GM15510 (cell line): ENCODE data around the gene CABLES2.

Source experiments
- POLR2A ChIP-seq: IDR thresholded peaks from 3 replicates; pipeline ENCODE4 v1.6.1; 2011; ENCODE audit warnings: borderline replicate concordance; ENCODE audit not compliant: insufficient read length; ENCODE audit errors: extremely low read depth

Gene CABLES2

GRCh38 chr20:62445553-62446340 lies 38.7 kb upstream of the CABLES2 start:
- TF ChIP-seq POLR2A, result no peak

DNA sequence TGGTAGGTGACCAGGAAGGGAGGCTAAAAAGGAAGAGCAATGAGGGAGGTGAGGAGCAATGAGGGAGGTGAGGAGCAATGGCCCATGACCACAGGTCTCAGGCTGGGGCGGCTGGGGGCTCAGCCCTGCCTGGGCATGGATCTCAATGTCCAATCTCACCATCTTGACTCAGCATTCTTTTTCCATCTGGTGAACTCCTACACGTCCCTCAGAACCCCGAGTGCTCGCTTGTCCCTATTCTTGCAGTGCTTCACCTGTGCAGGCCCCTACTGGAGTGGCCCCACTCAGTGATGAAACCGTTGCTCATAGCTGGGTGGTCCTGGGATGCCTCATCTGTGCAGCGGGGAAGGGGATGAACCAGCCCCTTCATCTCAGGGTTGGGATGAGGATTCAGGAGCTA lies 37.2 kb upstream of the CABLES2 start:
- no peak for TF ChIP-seq POLR2A

DNA sequence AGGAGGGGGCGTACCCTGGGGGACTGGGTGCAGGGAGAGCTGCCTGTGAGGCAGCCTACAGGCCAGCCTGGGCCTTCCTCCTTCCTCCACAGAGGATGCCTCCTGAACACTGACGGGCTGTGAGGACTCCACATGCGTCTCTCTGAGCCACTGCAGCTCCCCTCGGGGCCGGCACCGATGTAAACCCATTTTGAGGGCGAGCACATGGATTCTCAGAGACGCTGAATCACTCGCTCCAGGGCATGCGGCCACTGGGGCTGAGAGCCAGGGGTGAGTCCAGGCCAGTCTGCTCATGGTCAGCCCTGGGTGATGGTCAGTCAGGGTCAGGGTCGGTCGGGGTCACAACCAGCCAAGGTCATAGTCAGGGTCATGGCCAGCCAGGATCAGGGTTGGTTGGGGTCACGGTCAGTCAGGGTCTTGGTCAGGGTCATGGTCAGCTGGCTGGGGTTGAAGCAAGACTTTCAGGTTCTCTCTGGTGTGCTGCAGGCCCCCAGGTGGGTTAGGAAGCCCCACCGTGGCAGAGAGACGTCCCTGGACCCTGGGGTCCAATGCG lies 35.0 kb upstream of the CABLES2 start:
- TF ChIP-seq POLR2A, result no peak

- no peak for TF ChIP-seq POLR2A
Measured at GRCh38 chr20:62439218-62439617, 32.1 kb upstream of the CABLES2 start.

GRCh38 chr20:62437927-62438326 lies 30.8 kb upstream of the CABLES2 start:
- TF ChIP-seq POLR2A, result no peak

DNA sequence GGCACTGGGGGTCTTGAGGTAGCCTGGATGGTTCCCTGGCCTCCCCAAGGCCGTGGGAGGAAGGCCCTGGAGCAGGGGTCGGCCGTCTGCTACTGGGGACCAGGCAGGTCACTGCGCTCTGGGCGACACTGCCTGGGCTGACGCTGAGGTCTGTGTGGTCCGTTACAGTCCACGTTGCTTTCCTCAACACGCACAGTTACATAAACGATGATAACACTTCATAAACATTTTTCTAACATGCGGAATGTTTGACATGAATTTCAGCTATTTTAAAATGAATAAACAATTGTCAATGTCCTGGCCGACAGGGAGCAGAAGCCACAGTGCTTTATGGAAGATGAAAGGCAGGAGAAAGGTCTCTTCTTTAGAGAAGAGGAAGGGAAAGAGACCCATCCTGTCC lies 30.4 kb upstream of the CABLES2 start:
- TF ChIP-seq POLR2A, result no peak

- no peak for TF ChIP-seq POLR2A
Measured at GRCh38 chr20:62436692-62437091, 29.6 kb upstream of the CABLES2 start.

DNA sequence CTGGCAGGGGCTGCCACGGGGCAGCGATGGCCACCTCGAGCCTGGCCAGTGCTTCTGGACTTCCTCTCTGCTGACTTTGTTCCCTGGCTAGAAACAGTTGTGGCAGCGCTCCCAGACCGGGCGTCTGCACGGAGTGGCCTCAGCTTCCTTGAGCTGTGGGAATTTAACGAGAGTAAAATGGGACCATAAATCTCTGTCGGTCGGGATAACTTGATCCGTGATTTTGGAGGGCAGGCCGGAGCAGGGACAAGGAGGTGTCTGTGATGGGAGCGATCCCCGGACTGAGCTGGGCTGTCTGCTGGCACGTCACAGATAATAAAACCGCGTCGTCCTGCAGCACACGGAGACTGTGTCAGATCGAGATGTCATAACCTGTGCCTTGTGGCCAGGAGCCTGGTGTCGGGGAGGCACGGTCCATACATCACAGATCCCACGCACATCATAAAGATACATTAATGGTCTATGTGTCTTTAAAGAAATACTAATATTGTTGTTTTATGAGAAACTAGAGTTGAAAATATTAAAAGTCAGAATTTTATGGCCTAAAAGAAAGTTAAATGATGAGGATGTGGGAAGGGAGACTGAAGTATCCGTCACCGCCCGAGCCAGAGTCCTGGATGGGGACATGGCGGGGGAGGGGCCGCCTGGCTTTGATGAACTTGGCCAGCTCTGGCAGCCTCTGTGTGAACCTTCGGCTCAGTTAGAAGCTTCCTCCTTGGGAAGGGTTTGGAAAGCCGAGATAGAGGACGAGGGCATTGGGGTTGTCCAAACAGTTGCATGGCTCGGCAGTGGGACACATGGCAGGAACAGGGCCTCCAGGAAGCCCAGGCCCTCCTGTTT lies 26.8 kb upstream of the CABLES2 start:
- TF ChIP-seq POLR2A, result no peak

GRCh38 chr20:62430866-62431447 lies 23.9 kb upstream of the CABLES2 start:
- TF ChIP-seq POLR2A, result no peak

GRCh38 chr20:62430311-62430853 lies 23.3 kb upstream of the CABLES2 start:
- no peak for TF ChIP-seq POLR2A

- no peak for TF ChIP-seq POLR2A
Measured at GRCh38 chr20:62429455-62430310, 22.6 kb upstream of the CABLES2 start.

DNA sequence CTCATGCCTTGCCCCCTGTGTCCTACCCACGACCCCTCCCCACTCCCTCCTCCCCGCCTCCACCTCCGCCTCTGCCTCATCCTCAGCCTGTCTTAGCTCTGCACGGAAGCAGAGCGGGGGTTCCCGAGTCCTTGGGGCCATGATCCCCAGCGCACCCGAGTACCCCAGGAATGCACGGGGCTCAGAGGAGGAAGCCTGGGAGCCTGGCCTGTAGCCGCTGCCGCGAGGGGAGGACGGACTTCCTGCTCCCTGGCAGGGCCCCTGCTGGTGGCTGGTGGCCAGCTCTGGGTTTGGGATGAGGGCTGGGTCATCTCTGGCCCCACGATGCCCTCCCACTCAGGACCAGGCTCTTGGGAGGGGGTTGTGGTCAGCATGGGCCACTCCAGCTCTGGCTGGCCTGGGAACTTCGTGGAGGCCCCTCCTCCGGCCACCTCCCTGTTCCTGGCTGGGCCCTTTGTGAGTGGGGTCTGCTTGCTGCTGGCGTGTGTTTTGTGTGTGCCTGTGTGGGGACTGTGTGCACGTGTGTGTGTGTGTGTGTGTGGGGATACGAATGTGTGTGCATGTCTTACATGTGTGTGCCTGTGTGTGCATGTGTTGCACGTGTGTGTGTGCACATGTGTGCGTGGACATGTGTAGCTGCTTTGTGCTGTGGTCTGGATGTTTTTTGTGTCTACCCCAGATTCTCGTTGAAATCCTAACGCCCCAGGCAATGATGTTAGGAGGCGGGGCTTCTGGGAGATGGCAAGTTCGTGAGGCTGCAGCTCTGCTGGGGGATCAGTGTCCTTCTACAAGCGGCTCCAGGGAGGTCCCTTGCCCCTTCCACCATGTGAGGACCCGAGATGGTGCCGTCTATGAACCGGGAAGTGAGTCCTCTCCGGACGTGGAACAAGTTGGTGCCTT lies 21.6 kb upstream of the CABLES2 start:
- no peak for TF ChIP-seq POLR2A

DNA sequence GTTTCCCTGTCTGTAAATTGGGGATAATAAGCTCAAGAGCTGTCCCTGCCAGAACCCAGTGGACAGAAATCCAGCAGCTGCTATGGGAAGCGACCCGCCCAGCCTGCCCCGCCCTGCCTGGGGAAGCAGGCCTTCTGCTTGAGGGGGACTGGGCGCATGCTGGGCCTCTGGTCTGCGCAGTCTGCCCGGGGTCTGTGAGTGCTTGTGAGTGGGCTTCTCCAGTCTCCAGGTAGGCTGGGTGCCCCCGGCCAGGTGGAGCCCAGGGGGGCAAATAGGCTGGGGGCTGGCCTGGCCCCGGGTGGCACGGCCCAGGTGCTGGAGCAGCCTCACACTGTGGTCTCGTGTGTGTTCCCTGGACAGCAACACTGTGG lies 20.9 kb upstream of the CABLES2 start:
- no peak for TF ChIP-seq POLR2A

DNA sequence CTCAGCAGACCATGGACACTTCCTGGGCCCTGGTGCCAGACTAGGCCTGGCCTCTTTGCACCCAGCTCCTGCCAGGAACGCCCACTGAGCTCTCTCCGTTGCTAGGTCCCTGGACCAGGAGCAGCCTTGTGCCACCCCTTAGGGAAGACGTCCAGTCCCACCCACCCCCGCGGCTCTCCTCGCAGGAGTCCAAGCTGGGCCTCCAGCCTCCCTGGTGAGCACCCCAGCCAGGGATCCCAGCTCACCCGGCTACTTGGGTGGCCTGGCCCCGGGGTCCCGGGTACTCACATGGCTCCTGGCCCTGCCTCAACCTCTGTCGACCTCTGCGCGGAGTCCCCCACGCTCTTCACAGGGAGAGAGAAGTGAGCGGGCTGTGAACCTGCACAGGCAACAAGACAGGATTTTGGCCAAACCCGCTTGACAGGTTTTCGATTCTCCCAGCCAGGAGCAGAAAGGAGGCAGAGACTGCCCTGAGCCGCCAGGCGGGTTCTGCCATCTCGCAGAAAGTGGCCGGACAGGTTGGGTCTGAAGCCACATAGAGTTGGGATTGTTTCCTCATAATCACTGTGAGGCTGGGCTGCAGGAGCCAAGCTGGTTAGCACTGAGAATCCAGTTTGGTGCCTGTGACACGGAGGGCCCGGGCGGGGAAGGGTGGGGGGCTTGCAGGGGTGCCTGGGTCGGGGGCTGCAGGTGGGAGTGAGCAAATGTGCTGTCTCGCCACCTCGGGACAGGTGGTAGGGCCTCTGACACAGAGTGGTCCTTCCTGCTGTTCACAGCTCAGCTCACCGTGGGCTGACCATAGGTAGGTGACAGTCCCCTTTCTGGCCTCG lies 20.3 kb upstream of the CABLES2 start, which contains the start of gene RBBP8NL:
RBBP8NL (minus strand) TSS at position 368 of the 830 bp plus-strand sequence. CDS start 7,892 bp downstream, outside the sequence.
- no peak for TF ChIP-seq POLR2A
